HepG2 (cell line): ENCODE results near the gene PRELID1. TPM values are rescaled to one million over a fixed set of nuclear protein-coding genes. Genes with fewer than 3 reads are reported as not detected.
A peak's percentile ranks its signal among the peaks of the same experiment; 100 is the strongest.

Experiments used
- ERF ChIP-seq: IDR thresholded peaks from 2 replicates; pipeline ENCODE4 v1.6.1; 2018; ENCODE audit warnings: missing biosample characterization, missing genetic modification reagents
- FLYWCH1 ChIP-seq: sonication (generic); formaldehyde crosslinking; IDR thresholded peaks from 2 replicates; pipeline ENCODE4 v1.8.1; 2023; ENCODE audit warnings: mild to moderate bottlenecking, missing genetic modification reagents
- HMG20A ChIP-seq: IDR thresholded peaks from 2 replicates; pipeline ENCODE4 v1.6.1; 2016; ENCODE audit warnings: borderline replicate concordance
- IRF2 ChIP-seq: IDR thresholded peaks from 2 replicates; pipeline ENCODE4 v1.6.1; 2018; ENCODE audit warnings: missing genetic modification reagents, missing compliant biosample characterization
- KLF16 ChIP-seq, 2 experiments: sonication (generic) in 1 of 2; formaldehyde crosslinking in 1 of 2; IDR thresholded peaks; 2 replicates each; pipeline versions ENCODE4 v1.6.1 to v1.8.0; 2016 to 2023; ENCODE audit warnings: missing genetic modification reagents in 2 of 2, missing compliant biosample characterization in 1 of 2
- MAX ChIP-seq: IDR thresholded peaks from 2 replicates; pipeline ENCODE4 v1.6.1; 2012; ENCODE audit warnings: inconsistent platforms
- NRL ChIP-seq: sonication (generic); formaldehyde crosslinking; IDR thresholded peaks from 2 replicates; pipeline ENCODE4 v1.5.0; 2020; ENCODE audit warnings: missing genetic modification reagents, mild to moderate bottlenecking, moderate library complexity, borderline replicate concordance
- PHF5A ChIP-seq: IDR thresholded peaks from one replicate; pipeline ENCODE4 v1.6.1; 2018; ENCODE audit warnings: low read depth, missing genetic modification reagents; ENCODE audit not compliant: unreplicated experiment
- SAP130 ChIP-seq: IDR thresholded peaks from 2 replicates; pipeline ENCODE4 v1.6.1; 2016; ENCODE audit warnings: low read depth
- SOX13 ChIP-seq, 3 experiments: fragments of 450-650 bp in 1 of 3; sonication (generic) in 1 of 3; formaldehyde crosslinking in 1 of 3; IDR thresholded peaks in 2 of 3; conservative IDR thresholded peaks in 1 of 3; 2 replicates each; pipeline versions ENCODE4 v1.5.0 to v1.6.1; 2016 to 2020; ENCODE audit warnings: antibody characterized with exemption in 1 of 3, mild to moderate bottlenecking in 1 of 3, missing compliant biosample characterization in 1 of 3, missing genetic modification reagents in 1 of 3, moderate library complexity in 1 of 3
- SOX6 ChIP-seq, 2 experiments: fragments of 450-650 bp in 1 of 2; sonication (generic) in 1 of 2; formaldehyde crosslinking in 1 of 2; IDR thresholded peaks; 2 replicates each; pipeline versions ENCODE4 v1.4.0 to v1.6.1; 2017 to 2020; ENCODE audit warnings: antibody characterized with exemption in 1 of 2, mild to moderate bottlenecking in 1 of 2, missing genetic modification reagents in 1 of 2
- ZBTB37 ChIP-seq: sonication (generic); formaldehyde crosslinking; IDR thresholded peaks from 2 replicates; pipeline ENCODE4 v1.4.0; 2020; ENCODE audit warnings: mild to moderate bottlenecking, missing genetic modification reagents
- ZBTB38 ChIP-seq: sonication (generic); formaldehyde crosslinking; IDR thresholded peaks from 2 replicates; pipeline ENCODE4 v1.5.1; 2020; ENCODE audit warnings: mild to moderate bottlenecking, missing genetic modification reagents
- ZFP91 ChIP-seq: sonication (generic); formaldehyde crosslinking; IDR thresholded peaks from 2 replicates; pipeline ENCODE4 v1.9.0; 2022; ENCODE audit warnings: missing genetic modification reagents, mild to moderate bottlenecking, borderline replicate concordance
- ZNF263 ChIP-seq: sonication (generic); formaldehyde crosslinking; IDR thresholded peaks from 2 replicates; pipeline ENCODE4 v1.4.0; 2020; ENCODE audit warnings: missing genetic modification reagents
- ZNF329 ChIP-seq: sonication (generic); formaldehyde crosslinking; IDR thresholded peaks from 2 replicates; pipeline ENCODE4 v1.9.0; 2021; ENCODE audit warnings: low read depth, mild to moderate bottlenecking, missing genetic modification reagents
- ZNF564 ChIP-seq: sonication (generic); formaldehyde crosslinking; IDR thresholded peaks from 2 replicates; pipeline ENCODE4 v1.8.1; 2023; ENCODE audit warnings: mild to moderate bottlenecking, missing genetic modification reagents
- ZNF687 ChIP-seq: sonication (generic); formaldehyde crosslinking; IDR thresholded peaks from 2 replicates; pipeline ENCODE4 v1.5.1; 2020; ENCODE audit warnings: mild to moderate bottlenecking, missing genetic modification reagents, moderate library complexity
- polyA plus RNA-seq, 8 experiments: library from polyadenylated mRNA; depleted of rRNA in 3 of 8; stranded (reverse) in 7 of 8; unstranded in 1 of 8; fragments of >200 nt; fragmentation: Illumina TruSeq in 4 of 8; extraction: Trizol in 4 of 8; gene quantifications; 2 replicates each; pipeline versions ENCODE4 v1.2.1 to v1.2.3, GENCODE V29; 2011 to 2016; ENCODE audit warnings: low read depth in 4 of 8, missing spikeins in 1 of 8, mixed read lengths in 1 of 8; ENCODE audit not compliant: insufficient read depth in 1 of 8
- total RNA-seq, 5 experiments: library from RNA; depleted of rRNA; stranded (reverse); fragments of >200 nt; fragmentation: Illumina TruSeq; extraction: Trizol; gene quantifications; 2 replicates each; pipeline ENCODE4 v1.2.3, GENCODE V29; 2016; ENCODE audit warnings: low read depth in 1 of 5
- TF ChIP-seq, protein P1 (sequence below): sonication (generic); formaldehyde crosslinking; IDR thresholded peaks from 2 replicates; pipeline ENCODE4 v1.4.0; 2020; ENCODE audit warnings: missing genetic modification reagents; ENCODE audit errors: not compliant biosample characterization

The PRELID1 gene
- total and polyA plus RNA-seq, 2 of the 13 experiments (the other 11 are each of a cell fraction or from before 2014, with no cell fraction given) = 250 to 271 TPM

DNA sequence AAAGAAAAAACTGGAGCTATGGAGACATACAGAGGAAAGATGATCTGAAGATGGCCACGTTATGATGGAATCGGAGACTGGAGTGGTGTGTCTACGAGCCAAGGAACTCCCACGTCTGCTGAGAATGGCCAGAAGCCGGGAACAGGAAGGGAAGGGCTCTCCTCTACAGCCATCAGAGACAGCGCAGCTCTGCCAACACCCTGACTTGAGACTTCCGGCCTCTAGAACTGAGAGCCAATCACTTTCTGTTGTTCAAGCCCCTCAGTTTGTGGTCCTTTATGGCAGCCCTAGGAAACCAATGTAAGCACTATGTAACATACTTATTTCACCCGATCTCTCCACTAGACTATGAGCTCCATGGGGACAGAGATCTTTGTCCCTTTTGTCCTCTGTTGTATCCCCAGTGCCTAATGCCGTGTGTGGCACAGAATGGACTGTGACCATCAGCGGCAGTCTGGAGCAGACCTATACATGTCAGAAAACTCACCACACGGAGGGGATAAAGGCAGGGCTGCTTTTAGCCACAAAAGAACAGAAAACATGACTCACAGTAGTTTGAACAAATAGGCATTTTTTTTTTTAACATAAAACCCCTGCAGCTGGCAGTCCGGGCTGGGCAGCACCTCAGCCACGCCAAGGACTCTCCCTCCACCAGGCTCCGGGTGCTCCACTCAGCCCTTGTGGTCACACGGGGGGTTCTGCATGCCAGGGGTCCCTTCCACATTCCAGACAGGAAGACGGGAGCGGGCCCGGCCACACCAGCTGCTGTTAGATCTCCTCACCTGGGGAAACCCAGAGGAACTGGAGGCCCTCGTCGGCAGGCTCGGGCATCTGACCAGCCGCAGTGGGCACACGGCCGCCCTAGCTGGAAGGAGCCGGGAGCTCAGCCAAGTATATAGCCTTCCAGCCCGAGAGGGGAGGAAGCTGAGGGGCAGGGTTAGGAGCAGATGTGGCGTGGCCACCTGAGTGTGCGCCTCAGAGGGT, 24.2 kb downstream of the PRELID1 start (continued):
- TF ChIP-seq SAP130 (CRISPR knock-in tag) = 0 out of 2 replicates have a peak, but pooled peaks have one; percentile 39
- no peak for TF ChIP-seq FLYWCH1 (CRISPR knock-in tag)
- TF ChIP-seq ZBTB38 (CRISPR knock-in tag) = 0 out of 2 replicates have a peak, but pooled peaks have one; percentile 20
- TF ChIP-seq ZBTB37 (CRISPR knock-in tag) = peak; percentile 54; the same call in 1 of the 2 replicates
- no peak for TF ChIP-seq ZNF263 (CRISPR knock-in tag)
- 0 out of 2 replicates have a peak, but pooled peaks have one; percentile 24 for TF ChIP-seq NRL (CRISPR knock-in tag)
- TF ChIP-seq HMG20A (CRISPR knock-in tag) = 0 out of 2 replicates have a peak, but pooled peaks have one; percentile 19
- no peak for TF ChIP-seq ZNF564 (CRISPR knock-in tag)
- TF ChIP-seq ZNF329 (CRISPR knock-in tag) = no peak
- TF ChIP-seq PHF5A (CRISPR knock-in tag) = no peak
- TF ChIP-seq MAX = no peak
- TF ChIP-seq, protein P1, sequence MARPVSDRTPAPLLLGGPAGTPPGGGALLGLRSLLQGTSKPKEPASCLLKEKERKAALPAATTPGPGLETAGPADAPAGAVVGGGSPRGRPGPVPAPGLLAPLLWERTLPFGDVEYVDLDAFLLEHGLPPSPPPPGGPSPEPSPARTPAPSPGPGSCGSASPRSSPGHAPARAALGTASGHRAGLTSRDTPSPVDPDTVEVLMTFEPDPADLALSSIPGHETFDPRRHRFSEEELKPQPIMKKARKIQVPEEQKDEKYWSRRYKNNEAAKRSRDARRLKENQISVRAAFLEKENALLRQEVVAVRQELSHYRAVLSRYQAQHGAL (CRISPR knock-in tag) = no peak
- 0 out of 2 replicates have a peak, but pooled peaks have one; percentile 13 for TF ChIP-seq ERF
- TF ChIP-seq KLF16 (CRISPR knock-in tag; IDR thresholded peaks at IDR 0.05) = no peak
- no peak for TF ChIP-seq SOX13 (IDR thresholded peaks at IDR 0.05)
- peak in 1 of 2 experiments; percentile 46; a peak in 1 of 4 replicates for TF ChIP-seq SOX13 (CRISPR knock-in tag; conservative IDR thresholded peaks at IDR 0.05 in 1 of 2, IDR thresholded peaks at IDR 0.05 in 1 of 2)
- TF ChIP-seq SOX6 (IDR thresholded peaks at IDR 0.05) = no peak
- peak; percentile 60 for TF ChIP-seq SOX6 (CRISPR knock-in tag; IDR thresholded peaks at IDR 0.05)
- peak; percentile 16; the same call in 1 of the 2 replicates for TF ChIP-seq ZFP91 (CRISPR knock-in tag)
- no peak for TF ChIP-seq IRF2
- TF ChIP-seq ZNF687 = peak; percentile 56
